Mammary epithelial cell (primary cell): ENCODE results near the gene ECM2.

Experiments used
- EZH2 ChIP-seq: IDR thresholded peaks from 2 replicates; pipeline ENCODE4 v1.6.1; 2012; ENCODE audit warnings: low read length, inconsistent platforms, borderline replicate concordance
- TF ChIP-seq, protein P1 (sequence below), 2 donors: IDR thresholded peaks in 1 of 2; conservative IDR thresholded peaks in 1 of 2; 2 replicates each; pipeline ENCODE4 v1.5.1; 2011 to 2012; ENCODE audit warnings: inconsistent platforms in 2 of 2, low read length in 2 of 2, mild to moderate bottlenecking in 2 of 2, control low read depth in 1 of 2, low read depth in 1 of 2; ENCODE audit not compliant: insufficient read depth in 1 of 2; ENCODE audit errors: extremely low read depth in 1 of 2

DNA sequence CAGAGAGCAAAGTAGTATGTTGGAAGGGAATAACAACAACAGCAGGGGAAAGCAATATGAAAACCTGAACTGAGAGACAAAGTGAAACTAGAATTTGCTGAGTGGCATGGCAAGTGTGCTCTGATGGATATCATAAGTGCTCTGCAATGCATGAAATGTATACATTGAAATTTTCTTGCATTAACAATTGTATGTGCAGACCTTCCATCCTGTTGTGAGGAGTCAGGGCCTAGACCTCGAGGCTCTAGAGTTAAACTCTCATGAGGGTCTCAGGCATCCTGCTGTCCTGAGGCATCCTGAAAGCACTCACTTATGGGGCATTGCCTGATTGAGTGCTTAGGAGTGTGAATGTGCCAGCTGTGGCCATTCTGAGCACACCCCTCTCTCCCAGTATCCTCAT is 1.1 kb downstream of the ECM2 start:
- TF ChIP-seq, protein P1, sequence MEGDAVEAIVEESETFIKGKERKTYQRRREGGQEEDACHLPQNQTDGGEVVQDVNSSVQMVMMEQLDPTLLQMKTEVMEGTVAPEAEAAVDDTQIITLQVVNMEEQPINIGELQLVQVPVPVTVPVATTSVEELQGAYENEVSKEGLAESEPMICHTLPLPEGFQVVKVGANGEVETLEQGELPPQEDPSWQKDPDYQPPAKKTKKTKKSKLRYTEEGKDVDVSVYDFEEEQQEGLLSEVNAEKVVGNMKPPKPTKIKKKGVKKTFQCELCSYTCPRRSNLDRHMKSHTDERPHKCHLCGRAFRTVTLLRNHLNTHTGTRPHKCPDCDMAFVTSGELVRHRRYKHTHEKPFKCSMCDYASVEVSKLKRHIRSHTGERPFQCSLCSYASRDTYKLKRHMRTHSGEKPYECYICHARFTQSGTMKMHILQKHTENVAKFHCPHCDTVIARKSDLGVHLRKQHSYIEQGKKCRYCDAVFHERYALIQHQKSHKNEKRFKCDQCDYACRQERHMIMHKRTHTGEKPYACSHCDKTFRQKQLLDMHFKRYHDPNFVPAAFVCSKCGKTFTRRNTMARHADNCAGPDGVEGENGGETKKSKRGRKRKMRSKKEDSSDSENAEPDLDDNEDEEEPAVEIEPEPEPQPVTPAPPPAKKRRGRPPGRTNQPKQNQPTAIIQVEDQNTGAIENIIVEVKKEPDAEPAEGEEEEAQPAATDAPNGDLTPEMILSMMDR (conservative IDR thresholded peaks at IDR 0.05 in 1 of 2, IDR thresholded peaks at IDR 0.05 in 1 of 2; ENCODE audit: extremely low read depth in 1 of 2, insufficient read depth in 1 of 2, low read depth in 1 of 2, low read length in 2 of 2): no peak
- TF ChIP-seq EZH2: no peak
